GM21360 (cell line): ENCODE results near the gene FDXR.
"Not testable (repeated sequence)": the region's sequence is repeated elsewhere in the genome, so short reads cannot be mapped to it uniquely, and the experiment has no call there.

ENCODE experiments used
- ATAC-seq: cut with Tn5 transposase; IDR thresholded peaks from one replicate; pipeline ENCODE4 v1.9.1; 2021; ENCODE audit warnings: mild to moderate bottlenecking, moderate library complexity; ENCODE audit not compliant: unreplicated experiment

FDXR gene

GRCh38 chr17:74872313-74873036, at the start of gene FDXR:
TSS of gene FDXR (minus strand) at chr17:74872994. CDS start at chr17:74872944, 50 bp downstream.
- no peak for ATAC-seq

- no peak for ATAC-seq
Measured at GRCh38 chr17:74922172-74922571, 49.4 kb upstream of the FDXR start.

GRCh38 chr17:74921769-74922168, 49.0 kb upstream of the FDXR start:
- no peak for ATAC-seq

- ATAC-seq: no peak
Measured at GRCh38 chr17:74921026-74921681, 48.4 kb upstream of the FDXR start.

GRCh38 chr17:74920642-74921025, 47.8 kb upstream of the FDXR start:
- no peak for ATAC-seq

- ATAC-seq: no peak
Measured at GRCh38 chr17:74920306-74920620, 47.5 kb upstream of the FDXR start.

- no peak for ATAC-seq
Measured at GRCh38 chr17:74919440-74920305, 46.9 kb upstream of the FDXR start.

GRCh38 chr17:74918906-74919305, 46.1 kb upstream of the FDXR start:
- no peak for ATAC-seq

GRCh38 chr17:74917430-74917829, 44.6 kb upstream of the FDXR start:
- no peak for ATAC-seq

GRCh38 chr17:74916851-74917199, 44.0 kb upstream of the FDXR start:
- no peak for ATAC-seq

GRCh38 chr17:74916136-74916850, 43.5 kb upstream of the FDXR start:
- no peak for ATAC-seq

- ATAC-seq: not testable (repeated sequence)
Measured at GRCh38 chr17:74911423-74911822, 38.6 kb upstream of the FDXR start.

- not testable (repeated sequence) for ATAC-seq
Measured at GRCh38 chr17:74909097-74909496, 36.3 kb upstream of the FDXR start.

- no peak for ATAC-seq
Measured at GRCh38 chr17:74907012-74907411, 34.2 kb upstream of the FDXR start.

GRCh38 chr17:74906214-74906793, 33.5 kb upstream of the FDXR start:
- not testable (repeated sequence) for ATAC-seq

- ATAC-seq: no peak
Measured at GRCh38 chr17:74904687-74905409, 32.1 kb upstream of the FDXR start.

GRCh38 chr17:74903671-74904070, 30.9 kb upstream of the FDXR start:
- no peak for ATAC-seq

GRCh38 chr17:74903034-74903433, 30.2 kb upstream of the FDXR start:
- ATAC-seq: no peak

- ATAC-seq: no peak
Measured at GRCh38 chr17:74901353-74902135, 28.8 kb upstream of the FDXR start.
